Measurements from ENCODE around the gene CAVIN3.
"Not testable (repeated sequence)": the region's sequence is repeated elsewhere in the genome, so short reads cannot be mapped to it uniquely, and the experiment has no call there.

Gene CAVIN3

DNA sequence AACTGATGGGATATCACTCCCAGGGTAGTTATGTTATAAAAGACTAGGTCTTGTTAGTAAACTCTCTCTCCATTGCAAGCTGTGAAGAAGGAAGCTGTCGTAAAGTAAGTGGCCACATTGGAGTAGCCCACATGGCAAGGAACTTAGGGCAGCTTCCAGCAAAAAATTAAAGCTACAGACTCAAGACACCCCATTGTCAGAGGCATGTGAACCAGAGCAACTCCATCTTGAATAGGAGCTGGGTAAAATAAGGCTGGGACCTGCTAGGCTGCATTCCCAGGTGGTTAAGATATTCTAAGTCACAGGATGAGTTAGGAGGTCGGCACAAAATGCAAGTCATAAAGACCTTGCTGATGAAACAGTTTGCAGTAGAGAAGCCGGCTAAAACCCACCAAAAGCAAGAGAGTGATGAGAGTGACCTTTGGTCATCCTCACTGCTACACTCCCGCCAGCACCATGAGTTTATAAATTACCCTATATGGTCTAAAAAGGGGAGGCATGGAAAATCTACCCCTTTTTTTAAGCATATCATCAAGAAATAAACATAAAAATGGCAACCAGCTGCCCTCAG lies 36.8 kb downstream of the CAVIN3 start:
- no peak overlapping the region for H3K4me3 ChIP-seq (ENCODE audit: low read depth, low read length)
- no peak for DNase-seq (ENCODE audit: low read depth)

DNA sequence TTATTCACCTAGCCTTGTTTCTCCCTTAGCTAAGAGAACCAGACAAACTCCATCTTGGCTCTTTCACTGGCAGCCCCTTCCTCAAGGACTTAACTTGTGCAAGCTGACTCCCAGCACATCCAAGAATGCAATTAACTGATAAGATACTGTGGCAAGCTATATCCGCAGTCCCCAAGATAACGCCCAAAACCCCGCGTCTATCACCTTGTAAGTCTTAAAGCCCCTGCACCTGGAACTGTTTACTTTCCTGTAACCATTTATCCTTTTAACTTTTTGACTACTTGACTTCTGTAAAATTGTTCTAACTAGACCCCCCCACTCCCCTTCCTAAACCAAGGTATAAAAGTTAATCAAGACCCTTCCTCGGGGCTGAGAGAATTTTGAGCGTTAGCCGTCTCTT lies 39.5 kb downstream of the CAVIN3 start:
- not testable (repeated sequence) for H3K4me3 ChIP-seq (ENCODE audit: low read depth, low read length); DNase-seq (ENCODE audit: low read depth)

DNA sequence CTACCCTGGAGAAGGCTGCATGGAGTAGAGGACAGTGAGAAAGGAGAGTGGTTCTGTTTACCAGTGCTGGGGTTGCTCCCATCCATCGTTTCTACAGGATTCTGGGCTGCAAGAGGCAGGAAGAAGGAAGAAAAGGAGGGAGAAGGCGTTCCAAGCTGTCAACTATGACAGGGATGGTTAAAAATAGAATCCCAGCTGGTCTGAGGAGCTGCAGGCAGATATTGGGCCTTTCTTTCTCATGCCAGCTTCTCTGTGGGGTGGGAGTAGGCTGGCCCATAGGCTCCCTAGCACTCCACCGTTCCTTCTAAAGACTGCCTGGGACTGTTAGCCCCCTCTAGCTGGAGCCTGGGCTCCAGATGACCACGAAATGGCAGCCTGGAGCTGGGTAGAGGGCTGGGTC lies 47.1 kb downstream of the CAVIN3 start:
- H3K4me3 ChIP-seq (ENCODE audit: low read depth, low read length), result no peak overlapping the region
- DNase-seq (ENCODE audit: low read depth), result no peak

DNA sequence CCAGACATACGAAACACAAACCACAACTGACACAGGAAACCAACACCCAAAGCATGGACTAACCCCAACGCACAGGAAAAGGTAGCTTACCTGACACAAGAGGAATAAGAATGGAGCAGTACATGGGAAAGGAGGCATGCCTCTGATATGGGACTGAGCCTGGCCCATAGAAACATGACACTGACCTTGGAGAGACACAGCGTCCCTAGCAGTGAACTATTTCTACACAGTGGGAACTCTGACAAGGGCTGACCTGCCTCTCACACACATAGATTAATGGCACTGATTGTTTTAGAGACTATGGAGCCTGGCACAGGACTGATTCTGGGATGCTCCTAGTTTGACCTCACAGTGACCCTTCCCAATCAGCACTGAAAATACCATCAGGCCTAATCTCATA lies 48.7 kb downstream of the CAVIN3 start:
- no peak for DNase-seq (ENCODE audit: low read depth)
- H3K4me3 ChIP-seq (ENCODE audit: low read depth, low read length), result no peak overlapping the region

DNA sequence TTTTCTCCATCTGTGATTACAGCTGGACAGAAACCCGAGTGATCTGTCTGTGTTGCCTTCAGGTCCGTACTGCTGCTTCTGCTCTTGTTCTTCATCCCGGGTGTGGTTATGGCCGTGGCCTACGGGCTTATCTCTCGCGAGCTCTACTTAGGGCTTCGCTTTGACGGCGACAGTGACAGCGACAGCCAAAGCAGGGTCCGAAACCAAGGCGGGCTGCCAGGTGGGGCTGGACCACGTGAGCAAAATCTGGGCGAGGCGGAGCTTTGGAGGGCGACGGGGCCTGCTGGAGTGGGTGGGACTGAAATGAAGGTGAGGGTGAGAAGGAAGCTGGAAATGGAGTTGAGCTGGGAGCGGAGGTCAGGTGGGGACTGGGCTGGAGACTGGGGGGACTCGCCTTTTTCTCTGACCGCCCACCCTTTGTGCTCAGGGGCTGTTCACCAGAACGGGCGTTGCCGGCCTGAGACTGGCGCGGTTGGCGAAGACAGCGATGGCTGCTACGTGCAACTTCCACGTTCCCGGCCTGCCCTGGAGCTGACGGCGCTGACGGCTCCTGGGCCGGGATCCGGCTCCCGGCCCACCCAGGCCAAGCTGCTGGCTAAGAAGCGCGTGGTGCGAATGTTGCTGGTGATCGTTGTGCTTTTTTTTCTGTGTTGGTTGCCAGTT lies 49.6 kb downstream of the CAVIN3 start:
- no peak overlapping the region for H3K4me3 ChIP-seq (ENCODE audit: low read depth, low read length)
- no peak for DNase-seq (ENCODE audit: low read depth)

DNA sequence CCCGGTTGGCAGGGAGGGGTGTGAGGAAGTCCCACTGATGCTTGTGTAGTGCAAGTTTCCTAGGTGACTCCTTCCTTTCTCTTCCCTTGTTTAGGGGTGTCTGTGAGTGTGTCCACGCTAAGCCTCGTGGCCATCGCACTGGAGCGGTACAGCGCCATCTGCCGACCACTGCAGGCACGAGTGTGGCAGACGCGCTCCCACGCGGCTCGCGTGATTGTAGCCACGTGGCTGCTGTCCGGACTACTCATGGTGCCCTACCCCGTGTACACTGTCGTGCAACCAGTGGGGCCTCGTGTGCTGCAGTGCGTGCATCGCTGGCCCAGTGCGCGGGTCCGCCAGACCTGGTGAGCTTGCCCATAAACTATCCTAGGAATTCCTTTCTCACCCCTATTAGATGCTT lies 50.3 kb downstream of the CAVIN3 start:
- DNase-seq (ENCODE audit: low read depth), result no peak
- H3K4me3 ChIP-seq (ENCODE audit: low read depth, low read length), result no peak overlapping the region
